Neural crest cell (in vitro differentiated cells): ENCODE results near the gene C9orf50. TPM values are rescaled to one million over a fixed set of nuclear protein-coding genes. Genes with fewer than 3 reads are reported as not detected.
"Not testable (repeated sequence)": the region's sequence is repeated elsewhere in the genome, so short reads cannot be mapped to it uniquely, and the experiment has no call there.

ENCODE experiments used
- DNase-seq: peaks from one replicate; pipeline ENCODE4 v3.0.0; 2021; ENCODE audit warnings: low read depth, mixed read lengths, low spot score
- H3K27ac Mint-ChIP-seq: one replicate; pipeline ENCODE4 v1.8.0; 2021; ENCODE audit warnings: mild to moderate bottlenecking, mixed read lengths; ENCODE audit not compliant: unreplicated experiment
- H3K27me3 Mint-ChIP-seq: 2 replicates; pipeline ENCODE4 v1.8.0; 2021; ENCODE audit warnings: low read depth, mild to moderate bottlenecking, mixed read lengths
- H3K36me3 Mint-ChIP-seq: 2 replicates; pipeline ENCODE4 v1.8.0; 2021; ENCODE audit warnings: low read depth, mild to moderate bottlenecking, mixed read lengths
- H3K4me1 Mint-ChIP-seq: 2 replicates; pipeline ENCODE4 v1.8.0; 2021; ENCODE audit warnings: mixed read lengths
- H3K4me3 Mint-ChIP-seq: one replicate; pipeline ENCODE4 v1.8.0; 2021; ENCODE audit warnings: mild to moderate bottlenecking, mixed read lengths
- H3K9me3 Mint-ChIP-seq: 2 replicates; pipeline ENCODE4 v1.8.0; 2021; ENCODE audit warnings: mixed read lengths
- CTCF ChIP-seq: fragments of 200-600 bp; sonication (generic); conservative IDR thresholded peaks from 2 replicates; pipeline ENCODE4 v1.5.0; 2021; ENCODE audit warnings: antibody characterized with exemption, mild to moderate bottlenecking
- total RNA-seq: library from RNA; stranded (reverse); gene quantifications from 2 replicates; pipeline ENCODE4 v1.2.1, GENCODE V29; 2021

Gene C9orf50
- total RNA-seq, 1 donor from 2014 or later: 0.26 TPM

DNA sequence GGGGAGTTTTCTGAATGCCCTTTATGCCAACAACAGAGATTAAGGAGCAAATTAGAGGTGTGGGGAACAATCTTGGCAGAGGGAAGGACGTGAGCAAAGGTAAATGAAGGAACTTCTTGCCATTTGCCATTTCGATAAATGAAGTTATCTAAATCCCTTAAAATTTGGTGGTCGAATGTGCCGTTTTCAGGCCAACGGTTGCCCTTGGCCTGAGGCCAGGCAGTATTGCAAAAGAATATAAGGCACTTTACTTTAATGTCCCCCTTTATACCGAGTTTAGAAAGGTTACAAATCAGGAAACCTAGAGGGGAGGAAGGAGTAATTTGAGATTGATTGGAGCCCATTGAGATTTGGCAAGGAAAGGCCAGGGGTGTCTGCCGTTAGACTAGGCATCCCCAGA, 26.3 kb downstream of the C9orf50 start:
- H3K4me1 Mint-ChIP-seq: peaks cover 70% of the 10 kb centered on the region
- H3K4me3 Mint-ChIP-seq: no peak overlapping the region
- H3K27ac Mint-ChIP-seq: no peak overlapping the region

DNA sequence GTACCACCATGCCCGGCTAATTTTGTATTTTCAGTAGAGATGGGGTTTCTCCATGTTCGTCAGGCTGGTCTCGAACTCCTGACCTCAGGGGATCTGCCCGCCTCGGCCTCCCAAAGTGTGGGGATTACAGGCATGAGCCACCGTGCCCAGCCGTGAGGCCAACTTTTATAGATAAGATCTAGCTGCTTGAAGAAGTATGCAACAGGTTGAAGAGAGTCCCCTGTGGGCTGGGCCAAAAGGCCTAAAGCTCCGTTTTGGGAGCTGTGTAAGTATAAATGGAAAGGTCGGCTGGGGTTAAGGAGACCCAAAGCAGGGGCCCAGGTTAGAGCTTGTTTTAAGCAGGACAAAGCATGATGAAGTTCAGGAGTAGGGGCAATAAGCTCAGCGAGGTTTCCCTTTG, 28.1 kb downstream of the C9orf50 start:
- not testable (repeated sequence) for H3K9me3 Mint-ChIP-seq, DNase-seq, H3K27me3 Mint-ChIP-seq, H3K27ac Mint-ChIP-seq, H3K4me3 Mint-ChIP-seq, H3K36me3 Mint-ChIP-seq
- peaks cover 68% of the 10 kb centered on the region for H3K4me1 Mint-ChIP-seq

More for the DNA sequence above, 26.3 kb downstream of the C9orf50 start:
- Mint-ChIP-seq H3K36me3 (no peaks in the 10 kb centered on the region), H3K9me3 (no peaks in the 10 kb centered on the region), H3K27me3 (no peaks in the 10 kb centered on the region)
- TF ChIP-seq CTCF: no peak
- DNase-seq: no peak

GRCh38 chr9:129591916-129592315, 29.0 kb downstream of the C9orf50 start:
- Mint-ChIP-seq H3K4me3 (no peak overlapping the region), H3K27me3 (no peaks in the 10 kb centered on the region), H3K4me1 (peaks cover 75% of the 10 kb centered on the region), H3K27ac (no peak overlapping the region), H3K36me3 (no peaks in the 10 kb centered on the region), H3K9me3 (no peaks in the 10 kb centered on the region)
- DNase-seq: no peak
- no peak for TF ChIP-seq CTCF

- no peak for TF ChIP-seq CTCF
- H3K9me3 Mint-ChIP-seq: no peaks in the 10 kb centered on the region
- peaks cover 64% of the 10 kb centered on the region for H3K4me1 Mint-ChIP-seq
- H3K27ac Mint-ChIP-seq: peak overlapping the region; percentile 76
- H3K4me3 Mint-ChIP-seq: no peak overlapping the region
- no peak for DNase-seq
- no peaks in the 10 kb centered on the region for H3K36me3 Mint-ChIP-seq
- no peaks in the 10 kb centered on the region for H3K27me3 Mint-ChIP-seq
Measured at GRCh38 chr9:129590466-129590865, 30.4 kb downstream of the C9orf50 start.

GRCh38 chr9:129587487-129588262, 33.2 kb downstream of the C9orf50 start:
- no peaks in the 10 kb centered on the region for H3K36me3 Mint-ChIP-seq
- TF ChIP-seq CTCF: no peak
- DNase-seq: no peak
- H3K4me3 Mint-ChIP-seq: peak overlapping the region; percentile 26
- peaks cover 48% of the 10 kb centered on the region for H3K4me1 Mint-ChIP-seq
- no peaks in the 10 kb centered on the region for H3K27me3 Mint-ChIP-seq
- H3K9me3 Mint-ChIP-seq: no peaks in the 10 kb centered on the region
- H3K27ac Mint-ChIP-seq: no peak overlapping the region

- Mint-ChIP-seq H3K27me3 (no peaks in the 10 kb centered on the region), H3K27ac (no peak overlapping the region), H3K36me3 (no peaks in the 10 kb centered on the region), H3K4me3 (no peak overlapping the region), H3K4me1 (peaks cover 49% of the 10 kb centered on the region), H3K9me3 (no peaks in the 10 kb centered on the region)
- no peak for DNase-seq
- TF ChIP-seq CTCF: no peak
Measured at GRCh38 chr9:129586685-129587084, 34.2 kb downstream of the C9orf50 start.
